Muscle layer of colon (tissue), 2 donors: ENCODE measurements around the gene FNBP1.
"Not testable (repeated sequence)": the region's sequence is repeated elsewhere in the genome, so short reads cannot be mapped to it uniquely, and the experiment has no call there.

Source experiments
- H3K27ac ChIP-seq: one replicate; pipeline ENCODE4 v1.7.0; 2013; ENCODE audit warnings: low read depth, mild to moderate bottlenecking, low read length, moderate library complexity
- H3K27me3 ChIP-seq, 2 donors: one replicate each; pipeline ENCODE4 v1.7.0; 2013; ENCODE audit warnings: low read length in 2 of 2, mild to moderate bottlenecking in 2 of 2; ENCODE audit not compliant: insufficient read depth in 2 of 2, control insufficient read depth in 1 of 2
- H3K36me3 ChIP-seq: one replicate; pipeline ENCODE4 v1.7.0; 2013; ENCODE audit warnings: mild to moderate bottlenecking, low read length; ENCODE audit not compliant: insufficient read depth
- H3K4me1 ChIP-seq: one replicate; pipeline ENCODE4 v1.7.0; 2013; ENCODE audit warnings: mild to moderate bottlenecking, low read length; ENCODE audit not compliant: insufficient read depth
- H3K4me3 ChIP-seq, 2 donors: one replicate each; pipeline ENCODE4 v1.7.0; 2013; ENCODE audit warnings: low read length in 2 of 2, low read depth in 1 of 2, mild to moderate bottlenecking in 1 of 2, moderate library complexity in 1 of 2
- H3K9ac ChIP-seq: one replicate; pipeline ENCODE4 v1.7.0; 2013; ENCODE audit warnings: low read length
- H3K9me3 ChIP-seq: one replicate; pipeline ENCODE4 v1.7.0; 2013; ENCODE audit warnings: mild to moderate bottlenecking, low read length
- donor health status: abdominal sarcoma.
- donor health status: Adenocarcinoma of cecum.

Gene FNBP1

DNA sequence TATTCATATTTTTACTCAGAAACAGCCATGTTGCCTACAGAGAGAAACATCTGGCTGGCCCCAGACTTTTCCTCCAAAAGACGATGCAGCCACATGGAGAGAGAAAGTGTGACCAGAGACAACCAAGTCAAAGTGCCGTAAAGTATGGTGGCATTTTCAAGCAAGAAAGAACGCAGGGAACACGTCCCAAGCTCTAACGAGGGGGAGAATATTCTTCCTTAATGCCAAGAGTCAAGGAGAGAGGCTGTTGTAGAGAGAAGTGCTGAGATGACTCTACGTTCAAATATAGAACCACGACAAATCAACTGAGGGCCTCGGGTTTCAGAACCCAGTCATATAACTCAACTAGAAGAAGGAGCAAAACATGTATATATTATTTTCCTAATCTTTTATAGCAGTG is 55.9 kb downstream of the FNBP1 start:
- no peak overlapping the region for H3K4me3 ChIP-seq
- H3K4me1 ChIP-seq: peaks cover 25% of the 10 kb centered on the region
- H3K36me3 ChIP-seq: peaks cover 5% of the 10 kb centered on the region
- H3K9ac ChIP-seq: no peak overlapping the region
- no peaks in the 10 kb centered on the region for H3K9me3 ChIP-seq
- no peak overlapping the region for H3K27ac ChIP-seq
- H3K27me3 ChIP-seq: no peaks in the 10 kb centered on the region

DNA sequence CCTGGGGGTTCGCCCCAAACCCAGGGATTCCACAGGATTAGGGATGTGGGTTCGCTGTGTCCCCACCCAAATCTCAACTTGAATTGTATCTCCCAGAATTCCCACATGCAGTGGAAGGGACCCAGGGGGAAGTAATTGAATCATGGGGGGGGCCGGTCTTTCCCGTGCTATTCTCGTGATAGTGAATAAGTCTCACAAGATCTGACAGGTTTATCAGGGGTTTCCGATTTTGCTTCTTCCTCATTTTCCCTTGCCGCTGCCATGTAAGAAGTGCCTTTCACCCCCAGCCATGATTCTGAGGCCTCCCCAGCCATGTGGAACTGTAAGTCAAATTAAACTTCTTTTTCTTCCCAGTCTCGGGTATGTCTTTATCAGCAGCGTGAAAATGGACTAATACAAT is 58.4 kb downstream of the FNBP1 start:
- H3K27me3 ChIP-seq, H3K9me3 ChIP-seq, H3K9ac ChIP-seq, H3K4me3 ChIP-seq, H3K36me3 ChIP-seq, H3K27ac ChIP-seq: not testable (repeated sequence)
- H3K4me1 ChIP-seq: peaks cover 12% of the 10 kb centered on the region

- H3K36me3 ChIP-seq: peaks cover under 1% of the 10 kb centered on the region
- peaks cover 9% of the 10 kb centered on the region for H3K4me1 ChIP-seq
- no peak overlapping the region for H3K4me3 ChIP-seq
- no peak overlapping the region for H3K27ac ChIP-seq
- no peak overlapping the region for H3K9ac ChIP-seq
- H3K27me3 ChIP-seq: no peaks in the 10 kb centered on the region
- H3K9me3 ChIP-seq: no peaks in the 10 kb centered on the region
Observed at GRCh38 chr9:129983891-129984290, 59.1 kb downstream of the FNBP1 start.

DNA sequence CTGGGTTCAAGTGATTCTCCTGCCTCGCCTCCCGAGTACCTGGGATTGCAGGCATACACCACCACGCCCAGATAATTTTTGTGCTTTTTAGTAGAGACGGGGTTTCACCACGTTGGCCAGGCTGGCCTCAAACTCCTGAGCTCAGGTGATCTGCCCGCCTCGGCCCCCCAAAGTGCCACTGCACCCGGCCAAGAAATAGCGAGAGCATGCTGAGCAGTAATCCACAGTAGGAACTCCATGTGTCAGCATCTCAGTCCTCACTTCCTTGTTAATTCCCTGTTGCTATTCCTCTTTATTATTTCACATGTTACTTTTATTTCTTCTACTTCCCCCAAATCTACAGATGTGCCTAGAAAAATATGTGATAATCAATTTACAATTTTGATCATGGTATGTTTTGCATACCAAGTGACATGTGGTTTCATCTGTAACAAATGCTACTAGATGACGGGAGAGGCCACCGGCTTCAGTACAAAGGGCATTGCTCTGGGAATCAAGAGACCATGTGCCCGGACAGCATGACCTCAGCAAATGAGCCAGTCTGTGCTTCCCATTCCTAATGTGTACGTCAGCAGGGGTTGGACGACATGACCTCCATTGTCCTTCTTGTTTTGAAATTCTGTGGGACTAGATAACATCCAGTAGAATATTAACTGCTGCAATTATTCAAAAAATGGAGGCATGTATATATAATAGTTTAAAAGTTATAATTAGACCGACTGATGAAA is 61.6 kb downstream of the FNBP1 start:
- peaks cover 9% of the 10 kb centered on the region for H3K4me1 ChIP-seq
- H3K4me3 ChIP-seq: no peak overlapping the region
- H3K27ac ChIP-seq: no peak overlapping the region
- H3K9me3 ChIP-seq: no peaks in the 10 kb centered on the region
- no peak overlapping the region for H3K9ac ChIP-seq
- H3K36me3 ChIP-seq: peaks cover 26% of the 10 kb centered on the region
- H3K27me3 ChIP-seq: no peaks in the 10 kb centered on the region

GRCh38 chr9:129980224-129980623 is 62.8 kb downstream of the FNBP1 start:
- H3K4me1 ChIP-seq, H3K9ac ChIP-seq: not testable (repeated sequence)

DNA sequence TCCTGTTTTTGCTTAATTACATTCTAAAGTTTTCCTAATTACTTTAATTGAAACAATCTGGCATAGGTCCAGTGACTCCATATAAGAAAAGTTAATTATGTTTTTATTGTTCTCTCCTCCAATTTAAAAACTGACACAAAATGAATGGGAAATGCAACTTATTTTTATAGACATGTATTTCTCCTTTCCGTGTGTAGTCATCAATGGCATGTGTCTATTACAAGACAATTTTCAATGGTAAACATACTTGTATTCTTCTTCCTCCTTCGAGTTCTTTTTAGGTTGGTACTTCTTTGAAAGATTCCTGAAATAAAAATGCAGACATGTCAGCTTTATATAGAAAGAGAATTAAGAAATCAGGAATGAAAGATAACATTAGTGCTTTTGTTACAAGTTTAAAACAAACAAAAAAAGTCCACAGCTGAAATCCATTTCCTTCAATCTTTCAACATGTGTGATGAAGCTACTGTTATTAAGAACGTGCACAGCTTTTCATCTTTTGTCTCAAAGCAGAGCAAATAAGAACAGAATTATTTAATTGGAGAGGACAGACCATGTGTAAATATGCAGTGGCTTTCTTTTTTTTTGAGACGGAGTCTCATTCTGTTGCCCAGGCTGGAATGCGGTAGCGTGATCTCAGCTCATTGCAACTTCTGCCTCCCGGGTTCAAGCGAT is 63.8 kb downstream of the FNBP1 start:
- Histone ChIP-seq H3K27me3 (no peaks in the 10 kb centered on the region), H3K4me1 (peaks cover 7% of the 10 kb centered on the region), H3K4me3 (no peak overlapping the region), H3K9ac (no peak overlapping the region), H3K27ac (no peak overlapping the region), H3K9me3 (no peaks in the 10 kb centered on the region), H3K36me3 (peaks cover 35% of the 10 kb centered on the region)

More at GRCh38 chr9:129980224-129980623, 62.8 kb downstream of the FNBP1 start:
- not testable (repeated sequence) for H3K27ac ChIP-seq, H3K9me3 ChIP-seq, H3K27me3 ChIP-seq, H3K4me3 ChIP-seq
- peaks cover 31% of the 10 kb centered on the region for H3K36me3 ChIP-seq

GRCh38 chr9:129972816-129973215 is 70.2 kb downstream of the FNBP1 start:
- no peak overlapping the region for H3K4me3 ChIP-seq
- H3K27ac ChIP-seq: no peak overlapping the region
- no peak overlapping the region for H3K9ac ChIP-seq

GRCh38 chr9:129968690-129969485 is 74.1 kb downstream of the FNBP1 start:
- Histone ChIP-seq H3K27me3 (no peaks in the 10 kb centered on the region), H3K4me3 (no peak overlapping the region), H3K27ac (peak overlapping the region; percentile 71), H3K9me3 (no peaks in the 10 kb centered on the region), H3K36me3 (peaks cover 29% of the 10 kb centered on the region), H3K9ac (no peak overlapping the region), H3K4me1 (peaks cover 47% of the 10 kb centered on the region)

More at GRCh38 chr9:129972816-129973215, 70.2 kb downstream of the FNBP1 start:
- H3K9me3 ChIP-seq: no peaks in the 10 kb centered on the region
- H3K36me3 ChIP-seq: peaks cover 51% of the 10 kb centered on the region
- no peaks in the 10 kb centered on the region for H3K27me3 ChIP-seq
- H3K4me1 ChIP-seq: peaks cover 17% of the 10 kb centered on the region

DNA sequence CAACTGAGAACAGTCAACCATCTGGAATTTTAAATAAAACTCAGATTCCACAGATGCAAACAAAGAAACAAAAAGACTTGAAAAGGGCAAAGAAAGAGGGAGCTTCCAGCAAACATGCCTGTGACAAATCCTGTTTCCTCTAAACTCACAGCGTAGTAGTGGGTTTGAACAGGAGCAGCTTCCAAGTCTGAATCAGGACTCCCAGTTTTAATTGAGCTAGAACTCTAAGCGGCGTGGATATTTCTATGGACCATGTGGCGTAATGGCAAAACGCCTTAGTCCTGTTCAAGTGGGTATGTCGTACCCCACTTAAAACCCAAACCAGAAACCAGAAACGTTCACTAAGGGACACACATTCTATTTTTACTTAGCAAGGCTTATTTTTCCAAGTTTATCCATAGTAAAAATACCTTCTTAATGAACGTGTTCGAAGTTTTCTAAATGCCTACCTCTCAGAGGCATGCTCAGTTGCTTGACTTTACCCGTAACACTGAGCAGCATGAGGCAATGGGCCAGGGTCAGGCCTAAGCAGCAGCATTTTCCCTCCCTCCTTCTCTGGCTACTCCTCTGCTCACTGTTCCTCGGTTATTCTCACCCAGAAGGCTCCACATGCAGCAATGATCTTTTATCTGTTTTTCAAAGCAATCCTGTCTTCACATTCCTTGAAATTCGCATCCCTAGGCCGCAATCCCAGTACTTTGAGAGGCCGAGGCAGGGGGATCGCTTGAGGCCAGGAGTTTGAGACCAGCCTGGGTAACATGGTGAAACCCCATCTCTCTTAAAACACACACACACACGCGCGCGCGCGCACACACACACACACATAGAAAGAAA is 77.9 kb downstream of the FNBP1 start:
- H3K27ac ChIP-seq: peak overlapping the region; percentile 96
- H3K4me3 ChIP-seq: peak overlapping the region in 1 of 2 donors; percentile 3
- peaks cover 4% of the 10 kb centered on the region for H3K36me3 ChIP-seq
- peak overlapping the region; percentile 65 for H3K9ac ChIP-seq
- H3K27me3 ChIP-seq: no peaks in the 10 kb centered on the region
- no peaks in the 10 kb centered on the region for H3K9me3 ChIP-seq
- peaks cover 72% of the 10 kb centered on the region for H3K4me1 ChIP-seq

GRCh38 chr9:129962889-129963703 is 79.9 kb downstream of the FNBP1 start:
- peaks cover 10% of the 10 kb centered on the region for H3K36me3 ChIP-seq
- H3K27me3 ChIP-seq: no peaks in the 10 kb centered on the region
- H3K4me1 ChIP-seq: peaks cover 58% of the 10 kb centered on the region
- H3K9me3 ChIP-seq: no peaks in the 10 kb centered on the region
- peak overlapping the region; percentile 62 to 68 for H3K4me3 ChIP-seq
- H3K9ac ChIP-seq: peak overlapping the region; percentile 91
- H3K27ac ChIP-seq: peak overlapping the region; percentile 96
